ENCODE data around the gene CDKN2AIP. TPM values are rescaled to one million over a fixed set of nuclear protein-coding genes. Genes with fewer than 3 reads are reported as not detected.

The CDKN2AIP gene
- total RNA-seq, 2 experiments from 2014 or later, result 26.4 to 26.6 TPM

DNA sequence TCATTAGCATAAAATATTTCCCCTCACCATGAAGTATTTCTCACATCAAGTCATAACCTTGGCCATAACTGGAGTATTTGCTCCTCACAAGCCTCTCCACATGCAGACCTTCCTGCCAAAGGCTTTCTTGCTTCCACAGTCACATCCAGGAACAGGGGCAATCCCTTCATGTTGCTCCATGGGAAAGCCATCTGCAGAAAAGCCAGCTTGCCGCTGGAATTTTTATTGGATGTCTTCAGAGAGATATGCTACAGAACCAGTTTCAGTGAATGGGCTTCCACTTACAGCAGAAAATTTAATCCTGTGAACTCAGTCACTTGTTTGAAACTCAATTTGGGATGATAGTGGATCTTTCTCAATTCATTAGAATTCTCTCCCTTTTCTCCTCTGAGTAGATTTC is 3.2 kb upstream of the CDKN2AIP start:
- TF ChIP-seq, protein P1, sequence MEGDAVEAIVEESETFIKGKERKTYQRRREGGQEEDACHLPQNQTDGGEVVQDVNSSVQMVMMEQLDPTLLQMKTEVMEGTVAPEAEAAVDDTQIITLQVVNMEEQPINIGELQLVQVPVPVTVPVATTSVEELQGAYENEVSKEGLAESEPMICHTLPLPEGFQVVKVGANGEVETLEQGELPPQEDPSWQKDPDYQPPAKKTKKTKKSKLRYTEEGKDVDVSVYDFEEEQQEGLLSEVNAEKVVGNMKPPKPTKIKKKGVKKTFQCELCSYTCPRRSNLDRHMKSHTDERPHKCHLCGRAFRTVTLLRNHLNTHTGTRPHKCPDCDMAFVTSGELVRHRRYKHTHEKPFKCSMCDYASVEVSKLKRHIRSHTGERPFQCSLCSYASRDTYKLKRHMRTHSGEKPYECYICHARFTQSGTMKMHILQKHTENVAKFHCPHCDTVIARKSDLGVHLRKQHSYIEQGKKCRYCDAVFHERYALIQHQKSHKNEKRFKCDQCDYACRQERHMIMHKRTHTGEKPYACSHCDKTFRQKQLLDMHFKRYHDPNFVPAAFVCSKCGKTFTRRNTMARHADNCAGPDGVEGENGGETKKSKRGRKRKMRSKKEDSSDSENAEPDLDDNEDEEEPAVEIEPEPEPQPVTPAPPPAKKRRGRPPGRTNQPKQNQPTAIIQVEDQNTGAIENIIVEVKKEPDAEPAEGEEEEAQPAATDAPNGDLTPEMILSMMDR (IDR thresholded peaks at IDR 0.05), result no peak
- no peak for DNase-seq
- H3K4me3 Mint-ChIP-seq, result no peak overlapping the region
- ChIA-PET POLR2A (interaction anchor here (0.7 kb wide), 1 partner anchor 34 kb away, joined by 3 read pairs; no protein-coding TSS in a partner anchor), CTCF (interaction anchor here (1.3 kb wide), 1 partner anchor 34 kb away, joined by 4 read pairs; no protein-coding TSS in a partner anchor)
- no peaks in the 10 kb centered on the region for H3K9me3 Mint-ChIP-seq
- no peaks in the 10 kb centered on the region for H3K27me3 Mint-ChIP-seq
- peaks cover 11% of the 10 kb centered on the region for H3K36me3 Mint-ChIP-seq (ENCODE audit: low read depth)
- intact Hi-C loops (cut with micrococcal nuclease), result no loop called here
- no peak overlapping the region for H3K27ac Mint-ChIP-seq
- no peak for ATAC-seq
- H3K4me1 Mint-ChIP-seq (ENCODE audit: low read depth), result peaks cover 17% of the 10 kb centered on the region

DNA sequence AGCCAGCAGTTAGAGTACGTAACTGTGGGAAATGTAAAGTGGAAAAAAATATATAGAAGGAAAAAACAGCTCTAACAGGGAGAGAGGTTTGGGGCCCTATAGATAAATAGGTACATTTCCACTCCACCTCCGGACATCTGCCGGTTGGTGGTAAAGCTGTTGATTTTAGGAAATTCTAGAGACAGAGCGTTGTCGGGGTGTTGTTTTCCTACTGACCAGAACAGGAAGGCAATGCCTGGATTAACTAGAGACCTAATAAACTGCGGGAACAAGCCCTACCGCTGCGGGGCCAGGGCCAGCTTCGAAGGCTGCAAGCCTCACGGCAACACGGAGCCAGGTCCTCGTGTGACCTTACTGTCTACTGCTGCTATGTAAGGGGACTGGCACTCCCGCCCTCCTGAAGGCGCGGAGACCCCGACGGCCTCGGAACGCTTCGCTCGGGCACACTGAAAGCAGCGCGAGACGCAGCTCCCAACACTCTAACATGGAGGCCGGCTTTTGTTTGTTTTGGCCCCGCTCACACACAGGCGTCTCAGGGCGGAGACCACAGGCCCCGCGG is 702 bp upstream of the CDKN2AIP start:
- H3K27me3 Mint-ChIP-seq, result no peaks in the 10 kb centered on the region
- H3K27ac Mint-ChIP-seq, result peak overlapping the region; percentile 96
- H3K36me3 Mint-ChIP-seq (ENCODE audit: low read depth), result peaks cover 31% of the 10 kb centered on the region
- peaks cover 36% of the 10 kb centered on the region for H3K4me1 Mint-ChIP-seq (ENCODE audit: low read depth)
- ChIA-PET POLR2A (interaction anchor here (1.0 to 3.5 kb wide), 7 partner anchors 9 to 216 kb away, joined by 3 to 28 read pairs (median 8); partner anchors contain the start of genes ING2, RWDD4 and TRAPPC11), CTCF (interaction anchor here (2.0 to 2.2 kb wide), 2 partner anchors 36 to 47 kb away, joined by 5 to 10 read pairs; no protein-coding TSS in a partner anchor)
- TF ChIP-seq, protein P1 (IDR thresholded peaks at IDR 0.05), result no peak
- no peaks in the 10 kb centered on the region for H3K9me3 Mint-ChIP-seq
- DNase-seq, result peak; percentile 61
- peak overlapping the region; percentile 93 for H3K4me3 Mint-ChIP-seq
- peak; percentile 22 for ATAC-seq
- intact Hi-C loops (cut with micrococcal nuclease), result loop anchor here (2.0 kb wide), 1 partner anchor 61 kb away; the partner anchor contains the start of gene ING2

DNA sequence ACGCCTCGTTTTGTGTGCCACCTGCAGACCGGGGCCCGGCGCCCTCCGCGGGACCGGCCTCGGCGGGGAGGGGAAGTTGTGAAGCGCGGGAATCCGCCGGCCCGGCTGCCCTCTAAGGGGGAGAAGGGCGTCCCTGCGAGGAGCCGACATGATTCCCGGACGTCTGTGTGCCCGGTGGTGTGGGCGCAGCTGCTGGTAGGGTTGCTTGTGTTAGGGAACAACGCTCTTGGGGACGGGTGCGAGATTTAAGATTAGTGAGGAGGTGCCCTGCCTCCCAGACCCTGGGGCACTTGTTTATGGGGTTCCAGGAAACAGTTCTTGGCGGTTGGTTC is 627 bp downstream of the CDKN2AIP start:
- Mint-ChIP-seq H3K9me3 (no peaks in the 10 kb centered on the region), H3K4me3 (peak overlapping the region; percentile 93), H3K27ac (peak overlapping the region; percentile 96), H3K36me3 (ENCODE audit: low read depth) (peaks cover 38% of the 10 kb centered on the region), H3K4me1 (ENCODE audit: low read depth) (peaks cover 43% of the 10 kb centered on the region), H3K27me3 (no peaks in the 10 kb centered on the region)
- POLR2A ChIA-PET, result interaction anchor here (0.6 to 3.5 kb wide), 7 partner anchors 14 to 223 kb away, joined by 3 to 28 read pairs (median 8); partner anchors contain the start of genes ING2, RWDD4 and TRAPPC11
- ATAC-seq (peak; percentile 11), DNase-seq (peak; percentile 58)
- intact Hi-C loops (cut with micrococcal nuclease), result loop anchor here (2.0 kb wide), 1 partner anchor 60 kb away; the partner anchor contains the start of gene ING2
- CTCF ChIA-PET, result interaction anchor here (1.7 to 2.2 kb wide), 3 partner anchors 38 to 59 kb away, joined by 3 to 10 read pairs (median 5); no protein-coding TSS in a partner anchor
- TF ChIP-seq, protein P1 (IDR thresholded peaks at IDR 0.05), result no peak

DNA sequence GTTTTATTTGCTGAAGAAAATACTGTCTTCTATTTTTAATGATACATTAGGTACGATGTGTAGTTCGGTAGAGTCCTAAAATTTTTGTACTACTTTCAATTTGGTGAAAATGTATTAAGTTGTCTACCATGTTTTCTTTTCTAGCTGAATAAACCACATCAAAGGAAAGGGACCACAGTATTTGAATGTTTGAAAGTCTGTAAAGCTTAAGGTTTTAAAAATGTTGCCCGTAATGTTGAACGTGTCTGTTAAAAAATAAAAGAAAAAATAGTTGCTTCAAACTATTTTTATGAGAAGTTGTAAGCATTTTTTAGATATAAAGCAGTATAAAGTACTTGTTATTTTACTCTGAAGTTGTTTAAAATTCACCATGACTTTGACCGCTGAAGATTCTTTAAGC is 3.2 kb downstream of the CDKN2AIP start:
- H3K36me3 Mint-ChIP-seq (ENCODE audit: low read depth), result peaks cover 49% of the 10 kb centered on the region
- H3K4me3 Mint-ChIP-seq, result peak overlapping the region; percentile 93
- POLR2A ChIA-PET, result interaction anchor here (0.9 to 1.6 kb wide), 2 partner anchors 58 to 529 kb away, joined by 3 to 5 read pairs; partner anchors contain the start of gene ING2
- no peaks in the 10 kb centered on the region for H3K27me3 Mint-ChIP-seq
- ATAC-seq (no peak), DNase-seq (no peak)
- TF ChIP-seq, protein P1 (IDR thresholded peaks at IDR 0.05), result no peak
- H3K9me3 Mint-ChIP-seq, result no peaks in the 10 kb centered on the region
- intact Hi-C loops (cut with micrococcal nuclease), result no loop called here
- peak overlapping the region; percentile 79 for H3K27ac Mint-ChIP-seq
- peaks cover 43% of the 10 kb centered on the region for H3K4me1 Mint-ChIP-seq (ENCODE audit: low read depth)
- CTCF ChIA-PET, result no interaction called here

DNA sequence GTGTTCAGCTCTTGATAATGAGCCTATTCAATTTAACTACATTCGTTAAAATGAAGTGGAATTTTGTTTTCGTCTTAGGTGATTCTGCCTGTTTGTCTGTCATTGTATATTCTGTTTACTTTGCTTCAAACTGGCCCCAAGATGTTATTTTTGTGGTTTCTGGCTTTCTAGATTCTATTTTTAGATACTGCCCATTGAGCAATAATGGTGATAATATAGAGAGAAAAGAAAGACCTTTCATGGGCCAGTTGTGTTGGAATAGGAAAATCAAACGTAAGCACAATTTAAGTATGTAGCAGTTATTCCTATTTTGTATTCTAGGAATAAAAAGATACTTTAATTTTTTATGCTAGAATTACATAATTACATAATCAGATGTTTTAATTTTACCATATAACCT is 4.0 kb downstream of the CDKN2AIP start:
- ChIA-PET POLR2A (interaction anchor here (1.6 kb wide), 1 partner anchor 57 kb away, joined by 5 read pairs; the partner anchor contains the start of gene ING2), CTCF (no interaction called here)
- no peaks in the 10 kb centered on the region for H3K27me3 Mint-ChIP-seq
- H3K4me1 Mint-ChIP-seq (ENCODE audit: low read depth), result peaks cover 38% of the 10 kb centered on the region
- no peak overlapping the region for H3K27ac Mint-ChIP-seq
- no peak for DNase-seq
- no peaks in the 10 kb centered on the region for H3K9me3 Mint-ChIP-seq
- intact Hi-C loops (cut with micrococcal nuclease), result no loop called here
- H3K4me3 Mint-ChIP-seq, result peak overlapping the region; percentile 16
- H3K36me3 Mint-ChIP-seq (ENCODE audit: low read depth), result peaks cover 49% of the 10 kb centered on the region
- TF ChIP-seq, protein P1 (IDR thresholded peaks at IDR 0.05), result no peak
- no peak for ATAC-seq
